Type B pancreatic cell (in vitro differentiated cells): ENCODE data around the gene ABCB1. TPM values are rescaled to one million over a fixed set of nuclear protein-coding genes. Genes with fewer than 3 reads are reported as not detected.
"Not testable (repeated sequence)": the region's sequence is repeated elsewhere in the genome, so short reads cannot be mapped to it uniquely, and the experiment has no call there.

Experiments used
- DNase-seq: peaks from one replicate; pipeline ENCODE4 v3.0.0; 2021; ENCODE audit warnings: mixed read lengths; ENCODE audit not compliant: unreplicated experiment; ENCODE audit errors: extremely low spot score
- H3K27ac Mint-ChIP-seq: 2 replicates; pipeline ENCODE4 v1.8.0; 2021; ENCODE audit warnings: mild to moderate bottlenecking, mixed read lengths
- H3K27me3 Mint-ChIP-seq: 2 replicates; pipeline ENCODE4 v1.8.0; 2021; ENCODE audit warnings: mixed read lengths
- H3K36me3 Mint-ChIP-seq: 2 replicates; pipeline ENCODE4 v1.8.0; 2021; ENCODE audit warnings: mixed read lengths
- H3K4me1 Mint-ChIP-seq: one replicate; pipeline ENCODE4 v1.8.0; 2021; ENCODE audit warnings: mixed read lengths; ENCODE audit not compliant: unreplicated experiment
- H3K4me3 Mint-ChIP-seq: 2 replicates; pipeline ENCODE4 v1.8.0; 2021; ENCODE audit warnings: mild to moderate bottlenecking, mixed read lengths
- H3K9me3 Mint-ChIP-seq: 2 replicates; pipeline ENCODE4 v1.8.0; 2021; ENCODE audit warnings: mixed read lengths
- total RNA-seq: library from RNA; stranded (reverse); gene quantifications from 2 replicates; pipeline ENCODE4 v1.2.1, GENCODE V29; 2021; ENCODE audit warnings: low replicate concordance
- TF ChIP-seq, protein P1 (sequence below): fragments of 200-600 bp; sonication (generic); conservative IDR thresholded peaks from 2 replicates; pipeline ENCODE4 v1.5.0; 2021; ENCODE audit warnings: antibody characterized with exemption, mild to moderate bottlenecking

Gene ABCB1
- total RNA-seq, 1 donor from 2014 or later, result 31.3 TPM

DNA sequence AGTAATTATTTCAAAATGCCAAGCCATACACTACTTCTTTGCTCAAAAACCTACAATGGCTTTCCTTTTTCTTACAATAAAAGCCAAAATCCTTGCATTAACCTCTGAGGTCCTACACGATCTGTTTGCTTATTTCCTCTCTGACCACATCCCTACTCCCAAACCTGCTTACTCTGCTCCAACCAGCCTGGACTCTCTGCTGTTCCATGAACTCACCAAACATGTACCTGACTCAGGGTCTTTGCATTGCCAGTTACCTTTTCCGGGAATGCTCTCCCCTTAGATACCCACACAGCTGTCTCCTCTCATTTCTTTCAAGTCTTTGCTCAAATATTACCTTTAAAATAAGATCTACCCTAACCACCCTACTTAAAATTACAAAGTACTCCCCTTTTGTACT is 127.5 kb downstream of the ABCB1 start:
- H3K9me3 Mint-ChIP-seq, result no peaks in the 10 kb centered on the region
- H3K36me3 Mint-ChIP-seq, result no peaks in the 10 kb centered on the region
- H3K4me3 Mint-ChIP-seq, result no peak overlapping the region
- H3K27ac Mint-ChIP-seq, result no peak overlapping the region
- H3K4me1 Mint-ChIP-seq, result peaks cover 13% of the 10 kb centered on the region
- TF ChIP-seq, protein P1, sequence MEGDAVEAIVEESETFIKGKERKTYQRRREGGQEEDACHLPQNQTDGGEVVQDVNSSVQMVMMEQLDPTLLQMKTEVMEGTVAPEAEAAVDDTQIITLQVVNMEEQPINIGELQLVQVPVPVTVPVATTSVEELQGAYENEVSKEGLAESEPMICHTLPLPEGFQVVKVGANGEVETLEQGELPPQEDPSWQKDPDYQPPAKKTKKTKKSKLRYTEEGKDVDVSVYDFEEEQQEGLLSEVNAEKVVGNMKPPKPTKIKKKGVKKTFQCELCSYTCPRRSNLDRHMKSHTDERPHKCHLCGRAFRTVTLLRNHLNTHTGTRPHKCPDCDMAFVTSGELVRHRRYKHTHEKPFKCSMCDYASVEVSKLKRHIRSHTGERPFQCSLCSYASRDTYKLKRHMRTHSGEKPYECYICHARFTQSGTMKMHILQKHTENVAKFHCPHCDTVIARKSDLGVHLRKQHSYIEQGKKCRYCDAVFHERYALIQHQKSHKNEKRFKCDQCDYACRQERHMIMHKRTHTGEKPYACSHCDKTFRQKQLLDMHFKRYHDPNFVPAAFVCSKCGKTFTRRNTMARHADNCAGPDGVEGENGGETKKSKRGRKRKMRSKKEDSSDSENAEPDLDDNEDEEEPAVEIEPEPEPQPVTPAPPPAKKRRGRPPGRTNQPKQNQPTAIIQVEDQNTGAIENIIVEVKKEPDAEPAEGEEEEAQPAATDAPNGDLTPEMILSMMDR, result no peak
- DNase-seq, result no peak
- H3K27me3 Mint-ChIP-seq, result peaks cover 37% of the 10 kb centered on the region

DNA sequence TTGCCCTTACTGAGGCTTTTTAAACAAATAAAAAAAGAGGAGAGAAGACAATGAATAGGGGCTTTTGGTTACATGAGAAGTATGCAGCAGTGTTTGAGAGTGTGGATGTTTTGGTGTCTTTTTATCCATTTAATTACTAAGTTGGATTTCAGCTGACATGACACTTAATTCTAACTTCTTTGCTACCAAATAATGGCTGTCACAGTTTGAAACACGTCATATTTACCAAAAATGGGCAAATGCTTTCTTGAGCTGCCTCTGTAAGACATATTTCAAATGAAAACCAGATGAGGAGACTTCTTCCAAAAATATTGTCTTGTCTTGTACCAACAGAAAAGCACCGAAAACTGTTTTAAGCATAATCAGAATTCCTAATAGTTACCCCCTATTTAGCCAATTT is 129.2 kb downstream of the ABCB1 start:
- TF ChIP-seq, protein P1, result no peak

DNA sequence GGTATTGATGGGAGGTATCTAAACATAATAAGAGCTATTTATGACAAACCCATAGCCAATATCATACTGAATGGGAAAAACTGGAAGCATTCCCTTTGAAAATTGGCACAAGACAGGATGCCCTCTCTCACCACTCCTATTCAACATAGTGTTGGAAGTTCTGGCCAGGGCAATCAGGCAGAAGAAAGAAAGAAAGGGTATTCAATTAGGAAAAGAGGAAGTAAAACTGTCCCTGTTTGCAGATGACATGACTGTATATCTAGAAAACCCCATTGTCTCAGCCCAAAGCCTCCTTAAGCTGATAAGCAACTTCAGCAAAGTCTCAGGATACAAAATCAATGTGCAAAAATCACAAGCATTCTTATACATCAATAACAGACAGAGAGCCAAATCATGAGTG is 131.5 kb downstream of the ABCB1 start:
- DNase-seq, H3K9me3 Mint-ChIP-seq, H3K27ac Mint-ChIP-seq, H3K4me1 Mint-ChIP-seq, H3K36me3 Mint-ChIP-seq, H3K4me3 Mint-ChIP-seq: not testable (repeated sequence)
- peaks cover 12% of the 10 kb centered on the region for H3K27me3 Mint-ChIP-seq

More for the DNA sequence above, 129.2 kb downstream of the ABCB1 start:
- peaks cover 28% of the 10 kb centered on the region for H3K27me3 Mint-ChIP-seq
- no peaks in the 10 kb centered on the region for H3K36me3 Mint-ChIP-seq
- no peak for DNase-seq
- no peak overlapping the region for H3K4me3 Mint-ChIP-seq
- H3K4me1 Mint-ChIP-seq, result peaks cover 13% of the 10 kb centered on the region
- H3K9me3 Mint-ChIP-seq, result no peaks in the 10 kb centered on the region
- H3K27ac Mint-ChIP-seq, result no peak overlapping the region

DNA sequence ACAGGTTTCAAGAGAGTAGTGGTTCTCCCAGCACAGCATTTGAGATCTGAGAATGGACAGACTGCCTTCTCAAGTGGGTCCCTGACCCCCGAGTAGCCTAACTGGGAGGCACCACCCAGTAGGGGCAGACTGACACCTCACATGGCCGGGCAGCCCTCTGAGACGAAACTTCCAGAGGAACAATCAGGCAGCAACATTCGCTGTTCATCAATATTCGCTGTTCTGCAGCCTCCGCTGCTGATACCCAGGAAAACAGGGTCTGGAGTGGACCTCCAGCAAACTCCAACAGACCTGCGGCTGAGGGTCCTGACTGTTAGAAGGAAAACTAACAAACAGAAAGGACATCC is 135.2 kb downstream of the ABCB1 start:
- H3K4me1 Mint-ChIP-seq, H3K36me3 Mint-ChIP-seq, H3K27me3 Mint-ChIP-seq, H3K4me3 Mint-ChIP-seq, H3K27ac Mint-ChIP-seq, DNase-seq, H3K9me3 Mint-ChIP-seq: not testable (repeated sequence)

DNA sequence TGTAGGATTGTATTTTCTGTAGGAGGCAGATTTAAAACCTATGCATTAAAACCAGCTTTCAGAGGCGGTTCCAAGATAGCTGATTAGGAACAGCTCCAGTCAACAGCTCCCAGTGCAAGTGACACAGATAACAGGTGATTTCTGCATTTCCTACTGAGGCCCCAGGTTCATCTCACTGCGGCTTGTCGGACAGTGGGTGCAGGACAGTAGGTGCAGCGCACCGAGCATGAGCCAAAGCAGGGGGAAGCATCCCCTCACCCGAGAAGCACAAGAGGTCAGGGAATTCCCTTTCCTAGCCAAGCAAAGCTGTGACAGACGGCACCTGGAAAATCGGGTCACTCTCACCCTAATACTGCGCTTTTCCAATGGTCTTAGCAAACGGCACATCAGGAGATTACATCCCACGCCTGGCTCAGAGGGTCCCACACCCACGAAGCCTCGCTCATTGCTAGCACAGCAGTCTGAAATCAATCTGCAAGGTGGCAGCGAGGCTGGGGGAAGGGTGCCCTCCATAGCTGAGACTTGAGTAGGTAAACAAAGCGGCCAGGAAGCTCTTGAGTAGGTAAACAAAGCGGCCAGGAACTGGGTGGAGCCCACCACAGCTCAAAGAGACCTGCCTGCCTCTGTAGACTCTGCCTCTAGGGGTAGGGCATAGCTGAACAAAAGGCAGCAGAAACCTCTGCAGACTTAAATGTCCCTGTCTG is 135.7 kb downstream of the ABCB1 start:
- H3K4me3 Mint-ChIP-seq, result peak overlapping the region; percentile 63
- DNase-seq, H3K27ac Mint-ChIP-seq, H3K36me3 Mint-ChIP-seq, H3K4me1 Mint-ChIP-seq, H3K27me3 Mint-ChIP-seq, H3K9me3 Mint-ChIP-seq: not testable (repeated sequence)

DNA sequence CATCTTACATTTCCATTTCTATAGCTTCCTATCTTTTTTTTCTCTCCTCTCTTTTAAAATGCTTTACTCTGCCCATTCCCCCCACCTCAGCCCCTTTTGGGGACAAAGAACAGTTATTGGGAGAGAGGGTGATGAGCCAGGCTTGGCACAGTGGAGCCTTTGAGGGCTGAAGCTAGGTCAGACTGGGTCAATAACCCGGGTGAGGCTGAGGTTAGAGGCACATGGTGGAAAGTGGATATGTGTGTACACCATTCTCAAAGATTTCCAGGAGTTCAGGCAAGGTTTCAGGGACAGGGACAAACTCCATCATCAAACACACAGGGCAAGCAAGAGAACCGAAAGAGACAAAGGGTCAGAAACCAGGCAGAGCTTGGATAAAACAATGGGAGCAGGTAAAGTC is 136.7 kb downstream of the ABCB1 start:
- no peak for DNase-seq
- Mint-ChIP-seq H3K4me1 (peaks cover 4% of the 10 kb centered on the region), H3K27me3 (no peaks in the 10 kb centered on the region), H3K36me3 (no peaks in the 10 kb centered on the region), H3K9me3 (no peaks in the 10 kb centered on the region), H3K4me3 (no peak overlapping the region), H3K27ac (no peak overlapping the region)
- TF ChIP-seq, protein P1, result no peak

DNA sequence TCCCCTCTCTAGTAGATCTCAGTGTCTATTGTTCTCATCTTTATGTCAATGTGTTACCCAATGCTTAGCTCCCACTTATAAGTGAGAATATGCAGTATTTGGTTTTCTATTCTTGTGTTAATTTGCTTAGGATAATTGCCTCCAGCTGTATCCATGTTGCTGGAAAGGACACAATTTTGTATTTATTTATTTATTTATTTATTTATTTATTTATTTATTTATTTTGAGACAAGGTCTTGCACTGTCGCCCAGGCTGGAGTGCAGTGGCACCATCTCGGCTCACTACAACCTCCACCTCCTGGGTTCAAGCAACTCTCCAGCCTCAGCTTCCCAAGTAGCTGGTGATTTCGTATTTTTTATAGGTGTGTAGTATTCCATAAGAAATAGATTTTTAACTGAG is 140.2 kb downstream of the ABCB1 start:
- not testable (repeated sequence) for DNase-seq, H3K27ac Mint-ChIP-seq, H3K27me3 Mint-ChIP-seq, H3K4me3 Mint-ChIP-seq, H3K9me3 Mint-ChIP-seq, H3K36me3 Mint-ChIP-seq
- H3K4me1 Mint-ChIP-seq, result peaks cover 21% of the 10 kb centered on the region

DNA sequence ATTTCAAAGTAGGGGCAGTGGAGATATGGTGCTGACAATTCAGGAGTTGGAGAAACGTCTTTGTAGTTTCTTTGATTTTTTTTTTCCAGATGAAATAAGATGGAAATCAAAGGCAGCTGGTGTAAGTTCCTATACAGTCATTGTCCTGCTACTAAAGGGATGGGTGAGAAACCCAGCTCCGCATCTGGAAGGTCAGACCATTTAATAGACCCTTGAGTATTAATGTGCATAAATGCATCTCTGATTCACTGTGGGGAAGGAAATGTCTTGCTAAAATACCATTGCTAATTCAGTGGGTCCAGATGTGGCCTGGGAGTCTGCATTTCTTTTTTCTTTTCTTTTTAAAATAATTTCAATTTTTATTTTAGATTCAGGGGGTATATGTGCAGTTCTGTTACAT is 140.7 kb downstream of the ABCB1 start:
- H3K4me1 Mint-ChIP-seq, result peaks cover 21% of the 10 kb centered on the region
- H3K9me3 Mint-ChIP-seq, result no peaks in the 10 kb centered on the region
- no peaks in the 10 kb centered on the region for H3K36me3 Mint-ChIP-seq

More for the DNA sequence above, 140.7 kb downstream of the ABCB1 start:
- H3K27ac Mint-ChIP-seq, result no peak overlapping the region
- no peak for DNase-seq
- no peaks in the 10 kb centered on the region for H3K27me3 Mint-ChIP-seq
- no peak overlapping the region for H3K4me3 Mint-ChIP-seq
- TF ChIP-seq, protein P1, result no peak
